Esophagus muscularis mucosa (tissue), 4 donors: Measurements from ENCODE around the gene NGEF.

Experiments
- EP300 ChIP-seq: sonication (generic); formaldehyde crosslinking; IDR thresholded peaks from one replicate; pipeline ENCODE4 v1.6.1; 2017; ENCODE audit warnings: antibody characterized with exemption
- POLR2A ChIP-seq: fragments of 450-650 bp; IDR thresholded peaks from one replicate; pipeline ENCODE4 v1.6.1; 2017; ENCODE audit warnings: antibody characterized with exemption, moderate library complexity, mild to moderate bottlenecking, low read depth
- TF ChIP-seq, protein P1 (sequence below), 3 experiments: fragments of 200-600 bp in 2 of 3; fragments of 450-650 bp in 1 of 3; sonication (generic) in 2 of 3; IDR thresholded peaks; one replicate each; pipeline ENCODE4 v1.5.1; 2017 to 2019; ENCODE audit warnings: antibody characterized with exemption in 3 of 3, mild to moderate bottlenecking in 2 of 3, moderate library complexity in 1 of 3

GRCh38 chr2:232888839-232889529, 124.1 kb downstream of the NGEF start:
- TF ChIP-seq, protein P1, sequence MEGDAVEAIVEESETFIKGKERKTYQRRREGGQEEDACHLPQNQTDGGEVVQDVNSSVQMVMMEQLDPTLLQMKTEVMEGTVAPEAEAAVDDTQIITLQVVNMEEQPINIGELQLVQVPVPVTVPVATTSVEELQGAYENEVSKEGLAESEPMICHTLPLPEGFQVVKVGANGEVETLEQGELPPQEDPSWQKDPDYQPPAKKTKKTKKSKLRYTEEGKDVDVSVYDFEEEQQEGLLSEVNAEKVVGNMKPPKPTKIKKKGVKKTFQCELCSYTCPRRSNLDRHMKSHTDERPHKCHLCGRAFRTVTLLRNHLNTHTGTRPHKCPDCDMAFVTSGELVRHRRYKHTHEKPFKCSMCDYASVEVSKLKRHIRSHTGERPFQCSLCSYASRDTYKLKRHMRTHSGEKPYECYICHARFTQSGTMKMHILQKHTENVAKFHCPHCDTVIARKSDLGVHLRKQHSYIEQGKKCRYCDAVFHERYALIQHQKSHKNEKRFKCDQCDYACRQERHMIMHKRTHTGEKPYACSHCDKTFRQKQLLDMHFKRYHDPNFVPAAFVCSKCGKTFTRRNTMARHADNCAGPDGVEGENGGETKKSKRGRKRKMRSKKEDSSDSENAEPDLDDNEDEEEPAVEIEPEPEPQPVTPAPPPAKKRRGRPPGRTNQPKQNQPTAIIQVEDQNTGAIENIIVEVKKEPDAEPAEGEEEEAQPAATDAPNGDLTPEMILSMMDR (IDR thresholded peaks at IDR 0.05) = no peak
- TF ChIP-seq EP300 (no peak), POLR2A (no peak)
